Measurements from ENCODE around the gene AEN.
"Not testable (repeated sequence)": the region's sequence is repeated elsewhere in the genome, so short reads cannot be mapped to it uniquely, and the experiment has no call there.

AEN gene

DNA sequence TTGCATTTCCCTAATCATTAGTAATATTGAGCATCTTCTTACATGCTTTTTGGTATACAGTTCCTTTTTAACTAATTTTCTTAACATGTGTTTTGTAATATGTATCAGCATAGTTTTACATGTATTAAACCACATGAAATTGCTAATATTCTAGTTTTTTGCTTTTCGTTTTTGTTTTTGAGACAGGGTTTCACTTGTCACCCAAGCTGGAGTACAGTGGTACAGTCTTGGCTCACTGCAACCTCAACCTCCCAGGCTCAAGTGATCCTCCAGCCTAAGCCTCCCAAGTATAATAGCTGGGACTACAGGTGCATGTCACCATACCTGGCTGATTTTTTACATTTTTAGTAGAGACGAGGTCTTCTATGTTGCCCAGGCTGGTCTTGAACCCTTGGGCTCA lies 13.3 kb downstream of the AEN start:
- no peak for DNase-seq

DNA sequence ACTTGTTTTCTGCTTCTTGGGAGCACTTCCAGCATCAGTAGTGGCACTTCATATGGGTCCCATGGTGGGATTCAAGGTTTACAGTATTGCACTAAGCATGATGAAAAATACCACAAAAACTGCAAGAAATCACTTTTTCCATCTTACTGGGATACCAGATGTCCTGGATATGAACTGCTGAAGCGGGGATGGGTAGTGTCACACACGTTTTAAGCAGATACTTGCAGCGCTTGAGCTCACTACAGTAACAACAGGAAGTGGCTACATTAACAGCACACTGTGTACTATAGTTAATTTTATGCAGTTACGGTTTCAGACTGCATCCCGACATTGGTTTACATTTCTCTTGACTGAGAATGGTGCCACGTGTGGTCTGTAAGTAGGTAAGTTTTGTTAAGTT lies 14.2 kb downstream of the AEN start:
- no peak for DNase-seq

DNA sequence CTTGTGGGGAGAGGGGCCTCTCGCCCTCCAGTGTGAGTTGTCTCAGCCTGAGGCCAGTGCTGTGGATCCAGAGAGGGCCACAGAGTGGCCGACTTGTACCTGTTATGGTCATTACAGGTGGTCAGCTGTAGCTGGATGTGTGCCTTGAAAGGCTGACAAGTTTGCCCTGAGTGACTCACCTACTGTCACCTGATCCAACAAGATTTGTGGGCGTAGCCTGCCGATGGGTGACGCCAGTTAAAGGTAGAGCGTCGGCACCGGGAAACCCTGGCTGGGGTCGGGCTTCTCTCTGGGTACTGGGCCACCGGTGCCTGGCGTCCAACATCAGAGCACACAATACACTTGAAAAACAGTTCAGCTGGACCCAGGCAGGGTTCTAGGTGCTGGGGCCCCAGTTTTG lies 14.9 kb downstream of the AEN start:
- DNase-seq = peak; percentile 66 to 67

DNA sequence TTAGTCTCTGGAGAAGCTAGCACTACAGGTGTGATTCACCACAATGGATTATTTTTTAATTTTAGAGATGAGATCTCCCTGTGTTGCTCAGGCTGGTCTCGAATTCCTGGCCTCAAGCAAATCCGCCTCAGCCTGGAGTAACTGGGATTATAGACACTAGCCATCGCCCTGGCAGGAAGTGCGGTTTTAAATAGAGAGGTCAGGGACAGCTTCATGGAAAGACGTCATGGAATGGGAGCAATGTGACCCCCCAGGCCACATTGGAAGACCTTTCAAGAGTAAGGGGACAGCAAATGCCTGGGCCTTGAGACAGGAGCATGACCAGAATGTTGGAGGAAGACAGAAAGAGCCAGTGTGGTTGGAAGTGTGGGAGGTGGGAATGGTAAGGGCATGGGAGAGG lies 15.5 kb downstream of the AEN start:
- DNase-seq = no peak

DNA sequence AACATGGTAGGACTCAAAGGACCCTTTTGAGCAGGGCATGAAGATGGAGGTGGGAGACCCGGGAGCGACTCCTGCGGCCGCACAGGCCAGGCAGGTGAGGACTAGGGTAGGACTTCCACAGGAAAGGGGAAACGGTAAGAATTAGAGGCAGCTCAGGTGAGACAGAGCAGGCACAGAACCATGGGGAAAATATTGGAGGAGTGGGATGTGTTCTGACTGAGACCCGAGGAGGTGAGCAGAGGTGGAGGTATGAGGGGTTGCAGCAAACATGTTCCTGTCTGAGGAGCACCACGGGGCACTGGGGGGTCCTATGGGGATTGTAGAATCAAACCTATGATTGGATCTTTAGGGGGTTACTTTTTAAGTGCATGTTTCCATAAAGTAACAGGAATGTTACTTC lies 16.3 kb downstream of the AEN start:
- no peak for DNase-seq

DNA sequence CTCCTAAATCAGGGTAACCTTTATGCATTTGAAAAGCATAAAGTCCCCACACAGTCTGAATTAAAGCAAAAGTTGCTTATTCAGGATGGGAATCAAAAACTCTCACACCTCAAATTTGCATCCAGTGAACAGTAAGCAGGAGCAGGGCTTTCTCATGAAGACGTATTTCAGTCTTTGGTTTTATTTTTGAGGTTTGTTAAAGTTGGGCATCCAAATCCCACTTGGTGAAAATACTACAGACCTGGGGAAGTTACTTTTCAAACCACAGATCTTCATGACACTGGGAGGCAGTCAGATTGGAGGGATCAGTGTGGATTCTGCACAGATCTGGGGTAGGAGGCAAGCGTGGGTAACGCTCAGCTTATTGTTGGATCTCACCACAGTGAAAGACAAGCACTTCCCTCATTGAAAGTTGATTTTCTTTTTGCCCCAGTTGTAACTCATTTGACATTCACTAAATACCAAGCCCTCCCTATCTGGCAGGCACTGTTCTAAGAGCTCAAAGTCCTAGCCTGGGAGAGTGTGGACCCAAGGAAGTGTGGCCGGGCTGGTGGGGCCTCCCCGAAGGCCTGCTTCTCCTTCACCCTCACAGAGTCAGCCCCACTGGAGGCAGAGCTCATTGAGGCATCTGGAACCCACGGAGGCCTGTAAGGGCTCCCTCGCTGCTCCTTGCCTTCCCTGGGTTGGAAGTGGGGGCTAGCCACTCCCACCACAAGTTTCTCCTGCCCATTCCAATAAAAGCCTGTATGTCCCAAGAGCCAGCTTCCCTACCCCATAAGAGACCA lies 16.9 kb downstream of the AEN start:
- DNase-seq = no peak

DNA sequence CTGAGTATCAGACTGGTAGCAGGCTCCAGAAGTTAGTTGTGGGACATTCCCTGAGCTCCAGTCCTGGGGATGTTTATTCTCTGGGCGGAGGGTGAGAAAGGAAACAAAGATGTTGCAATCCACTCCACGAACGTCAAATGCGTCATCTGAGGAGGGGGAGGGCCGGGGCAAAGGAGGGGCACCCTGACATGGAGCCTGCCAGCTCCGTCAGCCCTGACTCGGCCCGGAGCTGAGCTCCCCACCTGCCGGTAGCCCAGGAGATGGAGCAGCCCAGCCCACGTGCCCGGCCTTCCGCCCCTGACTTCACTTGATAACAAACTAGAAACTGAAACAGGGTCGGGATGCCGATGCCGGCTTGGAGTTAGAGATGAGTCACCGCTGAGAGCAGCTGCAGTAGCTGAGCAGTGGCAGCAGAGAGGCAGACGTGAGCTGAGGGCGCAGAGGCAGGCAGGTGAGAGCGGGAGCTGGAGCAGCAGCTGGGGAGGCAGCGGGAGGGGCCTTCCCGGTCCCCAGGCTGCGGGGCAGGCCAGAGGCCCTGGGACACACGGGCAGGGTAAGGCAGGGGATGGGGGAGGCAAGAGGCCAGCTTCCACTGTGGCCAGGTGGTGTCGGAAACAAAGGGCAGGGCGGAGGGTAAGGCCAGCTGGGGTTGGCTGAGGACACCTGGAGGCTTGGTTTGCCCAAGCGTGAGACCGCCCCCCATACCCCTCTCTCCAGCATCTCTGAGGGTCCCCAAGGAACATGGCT lies 17.7 kb downstream of the AEN start, which contains the start of gene ISG20:
Gene ISG20 (plus strand): TSS at position 391 of the 747 bp plus-strand sequence. CDS start 351 bp downstream, at position 742.
- peak; percentile 96 to 98 for DNase-seq

DNA sequence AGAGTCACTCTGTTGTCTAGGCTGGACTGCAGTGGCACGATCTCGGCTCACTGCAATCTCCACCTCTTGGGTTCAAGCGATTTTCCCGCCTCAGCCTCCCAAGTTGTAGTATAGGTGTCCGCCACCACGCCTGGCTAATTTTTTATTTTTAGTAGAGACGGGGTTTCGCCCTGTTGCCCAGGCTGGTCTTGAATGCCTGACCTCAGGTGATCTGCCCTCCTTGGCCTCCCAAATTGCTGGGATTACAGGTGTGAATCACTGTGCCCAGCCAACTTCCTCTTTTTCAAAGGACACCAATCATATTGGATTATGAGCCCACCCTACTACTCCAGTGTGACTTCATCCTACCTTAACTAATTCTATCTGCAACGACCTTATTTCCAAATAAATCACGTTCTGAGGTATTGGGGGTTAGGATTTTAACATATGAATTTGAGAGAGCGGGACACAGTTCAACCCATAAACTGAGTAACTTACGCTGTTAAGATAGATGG lies 20.9 kb downstream of the AEN start:
- DNase-seq = no peak

DNA sequence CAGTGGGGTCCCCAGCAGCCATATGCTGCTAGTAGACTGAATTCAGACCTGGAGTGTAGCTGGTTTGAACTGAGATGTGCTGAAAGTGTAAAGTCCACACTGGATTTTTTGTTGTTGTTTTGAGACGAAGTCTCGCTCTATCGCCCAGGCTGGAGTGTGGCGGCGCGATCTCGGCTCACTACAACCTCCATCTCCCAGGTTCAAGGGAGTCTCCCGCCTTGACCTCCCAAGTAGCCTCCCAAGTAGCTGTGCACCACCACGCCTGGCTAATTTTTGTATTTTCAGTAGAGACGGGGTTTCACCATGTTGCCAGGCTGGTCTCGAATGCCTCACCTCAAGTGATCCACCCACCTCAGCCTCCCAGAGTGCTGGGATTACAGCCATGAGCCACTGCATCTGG lies 21.4 kb downstream of the AEN start:
- DNase-seq = not testable (repeated sequence)

DNA sequence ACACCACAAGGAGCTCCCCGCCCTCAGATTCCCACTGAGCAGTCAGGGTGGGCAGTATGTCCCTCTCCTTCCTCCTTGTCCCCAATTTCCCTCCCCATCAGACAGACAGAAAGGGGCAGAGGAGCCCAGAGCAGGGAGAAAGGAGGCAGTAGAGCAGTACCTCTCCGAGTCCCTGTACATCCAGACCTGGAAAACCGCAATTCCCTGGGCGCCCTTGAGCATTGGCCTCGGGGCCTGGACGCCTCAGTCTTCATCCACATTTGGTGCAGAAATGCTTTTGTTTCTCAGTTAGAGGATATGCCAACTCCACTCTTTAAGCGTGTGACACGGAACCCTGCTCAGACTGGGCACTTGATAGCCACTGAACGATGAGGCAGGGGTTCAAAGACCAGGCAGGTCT lies 23.6 kb downstream of the AEN start:
- no peak for DNase-seq

DNA sequence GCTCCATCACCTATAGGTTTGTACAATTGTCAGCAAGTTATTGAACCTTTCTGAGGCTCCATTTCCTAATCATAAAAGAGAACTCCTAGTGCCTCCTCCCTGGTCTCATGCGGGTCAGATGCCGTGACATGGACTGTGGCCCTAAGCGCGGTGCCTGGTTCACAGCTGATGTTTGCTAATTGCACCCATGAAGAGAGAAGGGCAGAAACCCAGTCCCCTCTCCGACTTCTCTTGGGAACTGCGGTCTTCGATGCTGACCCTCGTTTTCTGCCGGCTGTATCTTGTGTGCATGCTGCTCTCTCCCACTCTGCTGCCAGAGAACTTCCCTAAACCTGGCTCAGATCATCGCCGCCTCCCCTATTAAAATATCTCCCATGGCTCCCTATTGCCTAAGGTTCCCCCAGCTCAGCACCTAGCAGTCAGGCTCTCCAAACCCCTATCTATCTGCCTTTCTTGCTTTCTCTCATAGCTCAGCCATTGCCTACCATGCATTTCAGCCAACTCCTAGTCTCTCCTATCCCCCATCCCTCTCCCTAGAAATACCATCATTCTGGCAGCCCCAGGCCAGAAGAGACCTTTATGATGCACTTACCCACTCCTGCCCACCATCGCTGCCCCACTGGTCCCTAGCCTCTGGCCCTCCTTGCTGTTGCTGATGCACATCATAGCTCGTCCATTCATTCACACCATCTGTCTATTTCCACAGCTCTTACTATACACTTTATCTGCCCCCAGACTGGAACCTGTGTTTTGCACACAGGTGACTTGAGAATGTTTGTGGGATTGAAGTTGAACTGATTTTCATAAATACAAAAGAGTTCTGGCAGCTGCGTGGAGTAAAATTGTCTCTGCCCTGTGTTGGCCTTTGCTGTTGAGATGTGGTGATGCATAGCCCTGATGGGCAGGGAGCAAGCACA lies 24.3 kb downstream of the AEN start:
- DNase-seq = no peak

DNA sequence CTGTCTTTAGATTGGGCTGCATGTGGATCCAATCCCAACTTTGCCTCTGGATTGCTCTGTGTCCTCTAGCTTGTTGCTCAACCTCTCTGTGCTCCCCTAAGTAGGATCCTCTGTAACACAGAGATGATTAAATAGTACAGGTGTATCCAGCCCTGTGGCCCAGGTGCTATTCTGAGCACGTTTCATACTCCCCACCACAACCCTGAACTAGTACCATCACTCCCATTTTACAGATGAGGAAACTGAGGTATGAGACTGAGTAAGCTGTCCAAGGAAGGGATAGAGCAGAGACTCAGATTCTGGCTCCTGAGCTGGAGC lies 24.9 kb downstream of the AEN start:
- no peak for DNase-seq

DNA sequence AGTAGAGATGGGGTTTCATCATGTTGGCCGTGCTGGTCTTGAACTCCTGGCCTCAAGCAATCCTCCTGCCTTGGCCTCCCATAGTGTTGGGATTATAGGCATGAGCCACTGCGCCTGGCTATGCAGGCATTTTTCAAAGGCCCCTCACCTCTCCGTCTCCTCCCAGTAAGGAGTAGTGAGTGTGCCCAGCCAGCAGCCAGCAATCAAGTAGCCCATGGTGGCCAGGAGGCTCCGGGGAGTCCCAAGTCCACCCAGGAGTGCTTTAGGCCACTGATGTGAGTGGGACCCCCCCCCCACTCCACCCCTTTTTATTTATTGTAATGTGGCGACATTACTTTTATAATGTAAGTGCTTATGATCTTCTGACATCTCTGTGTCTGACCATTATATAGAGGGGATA lies 25.8 kb downstream of the AEN start:
- DNase-seq = no peak

DNA sequence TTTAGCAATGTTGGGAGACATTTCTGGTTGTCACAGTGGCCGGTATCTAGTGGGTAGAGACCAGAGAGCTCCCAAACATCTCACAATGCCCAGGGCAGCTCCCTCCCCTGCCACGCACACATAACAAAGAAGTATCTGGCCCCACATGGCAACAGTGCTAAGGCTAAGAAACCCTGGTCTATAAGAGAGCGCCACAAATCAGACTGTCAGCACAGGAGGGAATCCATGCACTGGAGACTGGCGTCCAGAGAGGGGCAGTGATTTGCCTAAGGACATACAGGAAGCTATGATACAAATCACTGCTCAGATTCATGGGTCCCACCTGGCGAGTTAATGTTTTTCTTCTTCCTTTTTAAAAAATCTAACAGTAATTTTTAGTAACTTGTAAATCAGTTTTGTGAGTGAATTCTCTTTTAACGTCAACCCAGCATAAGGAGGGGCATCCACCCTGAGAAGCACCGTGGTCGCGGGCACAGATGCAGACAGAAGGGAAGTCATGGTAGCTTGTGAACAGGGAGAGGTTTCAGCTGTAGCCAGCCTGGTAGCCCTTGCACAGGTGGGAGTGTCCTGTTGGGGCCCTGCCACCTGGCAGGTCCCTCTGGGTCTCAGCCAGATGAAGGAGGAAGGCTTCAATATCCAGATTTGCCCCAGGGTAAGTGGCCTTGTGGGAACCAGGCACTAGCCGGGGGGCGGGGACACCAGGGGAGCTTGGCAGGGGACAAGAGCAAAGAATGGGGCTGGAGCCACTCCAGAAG lies 26.4 kb downstream of the AEN start:
- DNase-seq = no peak

DNA sequence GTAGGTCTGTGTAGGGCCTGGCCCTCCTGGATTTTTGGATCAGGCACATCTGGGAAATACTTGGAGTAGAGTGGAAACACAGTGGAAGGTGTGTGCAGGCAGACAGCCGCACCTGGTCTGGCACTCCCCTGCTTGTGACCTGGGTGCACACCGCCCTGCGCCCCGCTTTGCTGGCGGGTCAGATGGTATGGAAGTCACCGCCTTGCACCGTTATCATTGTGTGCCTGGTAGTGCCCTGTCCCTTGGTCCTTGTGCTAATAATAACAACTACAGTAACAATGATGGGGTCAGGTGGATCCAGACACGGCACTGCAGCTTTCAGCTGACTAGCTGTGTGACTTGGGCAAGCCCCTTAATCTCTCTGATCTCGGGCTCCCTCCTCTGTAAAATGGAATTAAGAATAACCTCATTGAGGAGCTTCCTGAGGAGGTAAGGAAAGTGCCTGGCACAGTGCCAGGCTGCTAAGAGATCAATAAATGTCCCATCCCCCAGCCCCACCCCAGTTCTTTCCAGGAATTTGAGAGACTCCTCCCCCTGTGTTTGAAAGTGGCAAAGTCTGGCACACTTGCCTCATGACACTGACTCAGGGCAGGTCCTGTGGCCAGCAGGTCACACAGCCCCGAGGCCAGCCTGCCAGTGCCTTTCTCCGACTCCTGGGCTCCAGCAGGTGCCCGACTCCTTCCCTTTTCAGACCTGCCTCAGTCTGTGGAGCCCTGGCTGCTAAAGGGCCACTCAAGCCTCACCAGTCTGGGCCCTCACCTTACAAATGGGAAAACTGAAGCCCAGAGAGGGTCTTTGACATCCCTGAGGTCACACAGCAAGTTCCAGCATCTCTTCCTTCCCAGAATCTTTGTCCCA lies 27.4 kb downstream of the AEN start:
- peak in 1 of 2 experiments; percentile 43 for DNase-seq

DNA sequence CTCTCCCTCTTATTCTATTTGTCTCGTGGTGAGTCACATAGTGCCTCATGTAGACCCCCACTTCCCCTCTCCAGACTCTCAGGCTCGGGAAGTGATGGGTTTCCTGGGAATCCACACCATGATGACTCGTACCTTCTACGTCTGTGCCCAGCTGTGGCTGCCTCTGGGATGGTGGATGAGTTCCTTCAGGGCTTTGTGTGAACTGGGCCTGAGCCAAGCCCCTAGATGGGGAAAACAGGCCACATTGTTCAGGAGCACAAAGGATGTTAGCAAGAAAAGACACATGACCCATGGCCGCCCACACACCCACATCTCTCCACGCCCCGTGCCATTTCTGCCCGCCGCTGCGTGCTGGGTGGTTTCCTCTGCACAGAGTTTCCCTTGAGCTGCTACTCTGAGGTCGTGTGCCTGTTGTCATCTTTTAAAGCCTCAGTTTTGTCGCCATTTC lies 28.2 kb downstream of the AEN start:
- peak; percentile 71 to 72 for DNase-seq

DNA sequence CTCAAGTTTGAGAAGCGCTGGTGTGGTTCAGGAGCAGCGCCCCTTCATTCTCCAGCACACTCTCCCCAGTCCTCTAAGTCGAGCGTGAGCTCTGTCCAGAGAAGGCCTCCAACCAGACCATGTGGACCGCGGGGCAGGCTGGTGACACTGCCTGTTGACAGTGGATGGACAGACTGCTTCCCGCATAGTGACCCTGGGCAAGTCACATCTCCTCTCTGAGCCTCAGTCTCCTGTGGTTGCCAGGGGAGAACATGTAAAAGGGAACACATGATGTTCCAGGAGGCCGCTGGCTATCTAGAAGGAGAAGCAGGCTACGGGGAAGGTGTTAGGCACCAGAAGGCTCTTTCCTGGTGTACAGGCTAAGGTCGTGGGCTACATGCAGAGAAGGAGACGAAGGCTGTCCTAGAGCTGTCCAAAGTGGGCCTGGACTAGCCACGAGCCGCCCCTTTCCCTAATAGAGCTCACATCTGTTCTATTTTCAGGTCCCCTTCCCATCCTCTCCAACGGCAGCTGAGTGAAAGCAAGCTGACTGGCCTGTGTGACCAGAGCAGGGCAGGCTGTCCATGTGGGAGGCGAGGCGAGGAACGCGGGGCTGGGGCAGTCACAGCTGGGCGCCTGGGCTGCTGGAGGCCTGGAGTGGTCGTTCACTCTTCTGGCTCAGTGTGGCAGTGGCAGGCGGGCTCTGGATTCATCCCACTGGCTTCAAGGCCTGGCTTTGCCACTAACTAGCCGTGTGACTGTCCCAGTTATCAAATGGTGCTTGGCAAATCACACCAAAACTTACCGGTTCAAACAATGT lies 28.8 kb downstream of the AEN start:
- no peak for DNase-seq

DNA sequence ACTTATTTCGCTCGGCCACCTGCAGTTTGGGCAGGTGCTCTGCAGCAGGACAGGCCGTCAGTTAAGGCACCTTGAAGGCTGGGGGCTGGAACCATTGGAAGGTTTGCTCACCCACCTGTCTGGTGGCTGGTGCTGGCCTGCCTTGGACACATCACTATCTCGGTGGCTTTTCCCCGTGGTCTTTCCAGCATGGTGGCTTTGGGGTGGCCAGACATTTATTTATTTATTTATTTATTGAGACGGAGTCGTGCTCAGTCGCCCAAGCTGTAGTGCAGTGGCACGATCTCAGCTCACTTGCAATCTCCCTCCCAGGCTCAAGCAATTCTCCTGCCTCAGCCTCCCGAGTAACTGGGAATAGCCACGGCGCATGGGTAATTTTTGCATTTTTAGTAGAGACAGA lies 29.4 kb downstream of the AEN start:
- no peak for DNase-seq

DNA sequence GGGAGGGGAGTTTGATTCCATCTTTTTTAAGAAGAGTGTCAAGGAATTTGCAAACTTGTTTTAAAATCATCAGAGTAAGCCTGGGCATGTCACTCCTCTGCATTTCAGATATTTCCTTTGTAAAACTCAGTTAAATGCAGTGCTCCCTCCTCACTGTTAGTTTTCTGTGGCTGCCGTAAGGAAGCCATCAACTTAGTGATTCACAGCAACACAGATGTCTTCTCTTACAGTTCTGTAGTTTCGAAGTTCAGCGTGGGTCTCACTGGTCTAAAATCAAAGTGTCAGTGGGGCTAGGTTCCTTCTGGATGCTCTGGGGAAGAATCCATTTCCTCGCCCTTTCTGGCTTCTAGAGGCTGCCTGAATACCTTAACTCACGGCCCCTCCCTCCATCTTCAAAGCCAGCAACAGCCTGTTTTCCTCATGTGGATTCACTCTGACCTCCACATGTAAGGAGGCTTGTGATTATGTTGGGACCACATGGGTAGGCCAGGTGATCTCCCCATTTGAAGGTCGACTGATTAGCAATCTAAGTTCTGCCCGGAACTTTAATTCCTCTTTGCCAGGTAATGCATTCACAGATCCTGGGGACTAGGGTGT lies 30.1 kb downstream of the AEN start:
- no peak for DNase-seq

DNA sequence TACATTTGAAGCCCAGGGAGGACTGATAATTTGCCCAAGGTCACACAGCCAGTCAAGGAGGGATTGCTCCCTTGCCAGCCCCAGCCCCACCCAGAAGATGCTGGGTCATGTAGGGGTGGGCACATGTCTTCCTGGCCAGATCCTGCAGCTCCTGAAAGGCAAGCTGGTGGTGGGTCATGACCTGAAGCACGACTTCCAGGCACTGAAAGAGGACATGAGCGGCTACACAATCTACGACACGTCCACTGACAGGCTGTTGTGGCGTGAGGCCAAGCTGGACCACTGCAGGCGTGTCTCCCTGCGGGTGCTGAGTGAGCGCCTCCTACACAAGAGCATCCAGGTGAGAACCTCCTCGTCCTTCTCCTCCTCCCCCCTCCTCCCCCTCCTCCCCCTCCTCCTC lies 30.8 kb downstream of the AEN start:
- DNase-seq = no peak

Data from activated CD4-positive, alpha-beta T cell treated with anti-CD3 and anti-CD28 coated beads, Interleukin-2, amount 50 U/mL, for 4 hours (primary cell).